ENCODE data around the gene FUCA2. TPM values are rescaled to one million over a fixed set of nuclear protein-coding genes. Genes with fewer than 3 reads are reported as not detected.
A peak's percentile ranks its signal among the peaks of the same experiment; 100 is the strongest.
"Not testable (repeated sequence)": the region's sequence is repeated elsewhere in the genome, so short reads cannot be mapped to it uniquely, and the experiment has no call there.

The FUCA2 gene
- total and polyA plus RNA-seq, 4 donors, result 27.4 to 55.0 (median 35.8) TPM

DNA sequence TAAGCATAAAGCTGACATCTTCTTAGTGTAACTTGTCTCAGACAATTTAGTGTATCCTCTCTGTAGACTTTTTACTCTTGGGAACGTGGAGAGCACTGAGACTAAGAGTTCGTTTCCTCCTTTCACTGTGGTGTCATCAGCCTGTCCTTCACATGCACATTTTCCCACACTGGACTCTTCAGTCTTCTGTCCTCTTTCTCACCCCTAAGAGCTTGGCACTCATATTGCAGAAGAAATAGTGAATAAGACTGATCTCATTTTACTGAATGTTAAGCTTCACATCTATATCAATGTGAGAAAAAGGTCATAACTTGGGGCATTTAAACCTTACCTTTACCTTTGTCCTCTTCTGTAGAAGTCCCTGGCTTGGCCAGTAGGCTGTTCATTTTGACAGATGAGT, 25.6 kb downstream of the FUCA2 start:
- no peaks in the 10 kb centered on the region for H3K4me1 ChIP-seq (ENCODE audit: control insufficient read depth, insufficient read depth, low read length)
- H3K36me3 ChIP-seq (ENCODE audit: control insufficient read depth, insufficient read depth, low read length), result no peaks in the 10 kb centered on the region
- no peaks in the 10 kb centered on the region for H3K27me3 ChIP-seq (ENCODE audit: control insufficient read depth, insufficient read depth, low read length)
- H3K27ac ChIP-seq (ENCODE audit: low read depth, low read length), result no peak overlapping the region
- no peaks in the 10 kb centered on the region for H3K9me3 ChIP-seq (ENCODE audit: control insufficient read depth, insufficient read depth, low read length)
- DNase-seq (ENCODE audit: low read depth in 4 of 6, low spot score in 6 of 6), result no peak
- no CpG with 5 or more reads among the region's 2 CpGs for WGBS (ENCODE audit: insufficient coverage)
- H3K4me3 ChIP-seq (ENCODE audit: low read depth, low read length), result no peak overlapping the region

DNA sequence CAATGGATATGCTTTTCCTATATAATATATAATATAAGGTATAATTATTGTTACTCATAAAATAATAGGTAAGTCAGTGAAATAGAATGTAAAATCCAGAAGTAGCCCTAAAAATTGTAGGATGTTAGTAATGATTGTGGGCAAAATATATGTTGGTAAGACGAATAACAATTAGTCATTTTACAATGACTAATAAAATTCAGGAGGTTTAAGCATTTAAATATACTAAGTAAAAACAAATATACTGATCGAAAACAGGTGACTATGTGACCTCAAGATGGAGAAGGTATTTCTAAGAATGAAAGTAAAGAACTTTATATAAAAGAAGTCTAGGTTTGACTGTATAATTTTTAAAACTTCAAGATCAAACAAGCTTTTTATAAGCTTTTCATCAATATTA, 28.9 kb downstream of the FUCA2 start:
- no peak for DNase-seq (ENCODE audit: low read depth in 4 of 6, low spot score in 6 of 6)
- Histone ChIP-seq H3K27ac (ENCODE audit: low read depth, low read length) (no peak overlapping the region), H3K27me3 (ENCODE audit: control insufficient read depth, insufficient read depth, low read length) (no peaks in the 10 kb centered on the region), H3K4me1 (ENCODE audit: control insufficient read depth, insufficient read depth, low read length) (no peaks in the 10 kb centered on the region), H3K9me3 (ENCODE audit: control insufficient read depth, insufficient read depth, low read length) (no peaks in the 10 kb centered on the region), H3K4me3 (ENCODE audit: low read depth, low read length) (no peak overlapping the region), H3K36me3 (ENCODE audit: control insufficient read depth, insufficient read depth, low read length) (peaks cover 4% of the 10 kb centered on the region)
- WGBS (ENCODE audit: insufficient coverage), result no CpG with 5 or more reads among the region's 2 CpGs

DNA sequence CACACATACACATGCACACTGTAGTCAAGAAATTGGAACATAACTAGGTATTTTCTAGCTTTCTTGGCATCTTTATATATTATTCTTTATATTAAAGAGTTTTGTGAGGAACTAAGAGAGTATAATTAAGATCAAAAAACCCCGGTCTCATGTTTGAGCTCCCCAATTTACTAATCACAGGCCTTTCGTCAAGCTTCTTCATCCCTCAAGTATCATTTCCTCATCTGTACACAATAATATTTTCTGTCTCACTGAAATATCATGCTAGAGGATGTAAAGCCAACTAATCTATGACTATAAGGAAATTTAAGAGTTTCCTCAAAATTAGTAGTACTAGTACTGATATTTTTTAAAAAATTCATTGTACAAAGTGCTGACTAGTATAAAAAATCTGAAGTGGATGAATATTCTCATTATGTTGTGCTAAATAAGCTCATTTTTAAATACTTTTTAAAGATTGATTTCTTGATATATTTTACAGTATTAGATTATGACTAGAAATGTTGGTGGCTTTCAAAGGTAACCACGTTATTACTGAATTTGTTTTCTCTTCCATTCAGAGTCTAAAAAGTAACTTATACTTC, 32.9 kb downstream of the FUCA2 start:
- Histone ChIP-seq H3K4me1 (ENCODE audit: control insufficient read depth, insufficient read depth, low read length) (no peaks in the 10 kb centered on the region), H3K4me3 (ENCODE audit: low read depth, low read length) (no peak overlapping the region), H3K9me3 (ENCODE audit: control insufficient read depth, insufficient read depth, low read length) (no peaks in the 10 kb centered on the region), H3K36me3 (ENCODE audit: control insufficient read depth, insufficient read depth, low read length) (peaks cover 16% of the 10 kb centered on the region), H3K27ac (ENCODE audit: low read depth, low read length) (no peak overlapping the region), H3K27me3 (ENCODE audit: control insufficient read depth, insufficient read depth, low read length) (no peaks in the 10 kb centered on the region)
- DNase-seq (ENCODE audit: low read depth in 4 of 6, low spot score in 6 of 6), result no peak
- WGBS (ENCODE audit: insufficient coverage), result no CpG with 5 or more reads among the region's 3 CpGs

DNA sequence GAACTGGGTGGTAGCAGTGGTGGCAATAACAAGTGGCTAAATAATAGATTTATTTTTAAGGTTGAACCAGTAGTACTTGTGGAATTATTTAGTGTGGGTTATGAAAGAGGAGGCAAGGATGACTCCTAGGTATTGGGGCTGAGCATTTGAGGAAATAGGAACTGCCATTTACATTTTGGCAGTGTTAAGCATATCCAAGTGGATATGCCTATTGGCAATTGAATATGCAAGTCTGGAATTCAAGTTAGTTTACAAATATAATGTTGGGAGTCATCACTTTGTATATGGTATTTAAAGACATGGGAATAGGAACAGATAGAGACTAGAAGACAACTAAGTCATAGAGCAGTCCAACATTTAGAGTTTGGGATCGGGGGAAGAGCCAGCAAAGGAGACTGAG, 35.0 kb downstream of the FUCA2 start:
- DNase-seq (ENCODE audit: low read depth in 4 of 6, low spot score in 6 of 6), result no peak
- H3K27me3 ChIP-seq (ENCODE audit: control insufficient read depth, insufficient read depth, low read length), result no peaks in the 10 kb centered on the region
- 75% methylated on average over 1 of the region's 1 CpG for WGBS (ENCODE audit: insufficient coverage)
- H3K4me1 ChIP-seq (ENCODE audit: control insufficient read depth, insufficient read depth, low read length), result no peaks in the 10 kb centered on the region
- H3K9me3 ChIP-seq (ENCODE audit: control insufficient read depth, insufficient read depth, low read length), result no peaks in the 10 kb centered on the region
- no peak overlapping the region for H3K27ac ChIP-seq (ENCODE audit: low read depth, low read length)
- H3K4me3 ChIP-seq (ENCODE audit: low read depth, low read length), result no peak overlapping the region
- H3K36me3 ChIP-seq (ENCODE audit: control insufficient read depth, insufficient read depth, low read length), result peaks cover 19% of the 10 kb centered on the region

DNA sequence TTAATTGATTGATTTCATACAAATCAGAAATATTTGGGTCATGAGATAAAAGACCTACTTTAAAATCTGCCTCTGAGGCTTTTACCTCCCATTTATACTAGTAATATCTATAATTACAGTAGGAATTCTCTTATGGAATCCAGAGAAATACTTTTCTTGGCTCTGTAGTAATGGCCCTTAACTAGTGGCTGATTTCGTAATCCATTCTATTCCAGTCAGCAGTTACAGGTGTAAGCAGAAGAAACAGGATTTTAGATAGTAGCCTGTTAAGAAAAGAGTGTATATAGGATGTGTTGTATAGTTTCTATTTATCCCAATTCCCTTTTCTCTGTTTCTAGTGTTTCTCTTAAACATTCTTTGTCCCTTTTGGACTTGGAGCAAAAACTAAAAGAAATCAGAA, 39.7 kb downstream of the FUCA2 start:
- no peak for DNase-seq (ENCODE audit: low read depth in 4 of 6, low spot score in 6 of 6)
- Histone ChIP-seq H3K27ac (ENCODE audit: low read depth, low read length) (no peak overlapping the region), H3K4me1 (ENCODE audit: control insufficient read depth, insufficient read depth, low read length) (no peaks in the 10 kb centered on the region), H3K9me3 (ENCODE audit: control insufficient read depth, insufficient read depth, low read length) (no peaks in the 10 kb centered on the region), H3K36me3 (ENCODE audit: control insufficient read depth, insufficient read depth, low read length) (peaks cover 15% of the 10 kb centered on the region), H3K4me3 (ENCODE audit: low read depth, low read length) (no peak overlapping the region), H3K27me3 (ENCODE audit: control insufficient read depth, insufficient read depth, low read length) (no peaks in the 10 kb centered on the region)
- no CpG with 5 or more reads among the region's 1 CpG for WGBS (ENCODE audit: insufficient coverage)

DNA sequence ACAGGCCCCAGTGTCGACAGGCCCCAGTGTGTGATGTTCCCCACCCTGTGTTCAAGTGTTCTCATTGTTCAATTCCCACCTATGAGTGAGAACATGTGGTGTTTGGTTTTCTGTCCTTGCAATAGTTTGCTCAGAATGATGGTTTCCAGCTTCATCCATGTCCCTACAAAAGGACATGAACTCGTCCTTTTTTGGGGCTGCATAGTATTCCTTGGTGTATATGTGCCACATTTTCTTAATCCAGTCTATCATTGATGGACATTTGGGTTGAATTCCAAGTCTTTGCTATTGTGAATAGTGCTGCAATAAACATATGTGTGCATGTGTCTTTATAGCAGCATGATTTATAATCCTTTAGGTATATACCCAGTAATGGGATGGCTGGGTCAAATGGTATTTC, 42.7 kb downstream of the FUCA2 start:
- not testable (repeated sequence) for H3K36me3 ChIP-seq (ENCODE audit: control insufficient read depth, insufficient read depth, low read length); H3K4me3 ChIP-seq (ENCODE audit: low read depth, low read length); H3K27me3 ChIP-seq (ENCODE audit: control insufficient read depth, insufficient read depth, low read length); H3K27ac ChIP-seq (ENCODE audit: low read depth, low read length); H3K4me1 ChIP-seq (ENCODE audit: control insufficient read depth, insufficient read depth, low read length); DNase-seq (ENCODE audit: low read depth in 4 of 6, low spot score in 6 of 6); H3K9me3 ChIP-seq (ENCODE audit: control insufficient read depth, insufficient read depth, low read length)
- WGBS (ENCODE audit: insufficient coverage), result no CpG with 5 or more reads among the region's 2 CpGs

DNA sequence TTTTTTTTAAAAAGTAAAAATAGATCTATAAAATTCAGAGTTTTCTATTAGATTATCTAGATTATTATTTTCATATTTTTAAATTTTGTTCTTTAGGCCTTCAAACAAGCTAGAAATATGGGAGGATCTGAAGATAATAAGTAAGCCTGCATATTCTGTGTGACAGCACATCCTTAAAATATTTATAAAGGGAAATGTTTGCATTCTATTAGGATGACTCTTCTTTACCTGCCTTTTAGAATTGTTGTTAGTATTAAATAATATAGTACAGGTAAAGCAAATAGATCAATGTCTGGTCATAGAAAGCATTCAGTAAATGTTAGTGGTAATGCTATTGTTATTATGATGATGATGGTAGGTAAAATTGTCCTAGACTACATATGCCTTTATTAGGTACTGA, 43.5 kb downstream of the FUCA2 start:
- H3K27me3 ChIP-seq (ENCODE audit: control insufficient read depth, insufficient read depth, low read length), result no peaks in the 10 kb centered on the region
- H3K4me1 ChIP-seq (ENCODE audit: control insufficient read depth, insufficient read depth, low read length), result no peaks in the 10 kb centered on the region
- H3K9me3 ChIP-seq (ENCODE audit: control insufficient read depth, insufficient read depth, low read length), result no peaks in the 10 kb centered on the region
- H3K27ac ChIP-seq (ENCODE audit: low read depth, low read length), result no peak overlapping the region
- DNase-seq (ENCODE audit: low read depth in 4 of 6, low spot score in 6 of 6), result no peak
- no peaks in the 10 kb centered on the region for H3K36me3 ChIP-seq (ENCODE audit: control insufficient read depth, insufficient read depth, low read length)
- no peak overlapping the region for H3K4me3 ChIP-seq (ENCODE audit: low read depth, low read length)

DNA sequence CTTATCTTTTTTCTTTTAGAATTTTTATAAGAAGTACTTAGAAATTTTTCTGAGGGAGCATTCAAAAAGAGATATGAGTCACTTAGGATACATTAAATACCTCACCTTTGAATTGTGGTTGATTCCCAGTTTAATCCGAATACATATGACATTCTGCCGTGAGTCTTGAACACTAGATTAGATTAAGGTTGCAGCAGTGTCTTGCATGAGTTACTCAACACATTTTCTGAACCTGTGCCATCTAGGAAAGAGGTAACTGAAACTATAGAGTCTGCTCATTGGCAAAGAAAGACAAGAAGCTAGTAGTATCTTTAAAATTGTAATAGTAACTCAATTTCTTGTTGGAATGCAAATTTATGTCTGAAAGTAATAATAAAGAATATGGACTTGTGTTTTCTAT, 46.0 kb downstream of the FUCA2 start:
- DNase-seq (ENCODE audit: low read depth in 4 of 6, low spot score in 6 of 6), result no peak
- H3K4me3 ChIP-seq (ENCODE audit: low read depth, low read length), result no peak overlapping the region
- WGBS (ENCODE audit: insufficient coverage), result no CpG with 5 or more reads among the region's 2 CpGs
- H3K36me3 ChIP-seq (ENCODE audit: control insufficient read depth, insufficient read depth, low read length), result peaks cover 7% of the 10 kb centered on the region
- no peaks in the 10 kb centered on the region for H3K9me3 ChIP-seq (ENCODE audit: control insufficient read depth, insufficient read depth, low read length)
- no peaks in the 10 kb centered on the region for H3K27me3 ChIP-seq (ENCODE audit: control insufficient read depth, insufficient read depth, low read length)
- H3K4me1 ChIP-seq (ENCODE audit: control insufficient read depth, insufficient read depth, low read length), result no peaks in the 10 kb centered on the region
- H3K27ac ChIP-seq (ENCODE audit: low read depth, low read length), result no peak overlapping the region

DNA sequence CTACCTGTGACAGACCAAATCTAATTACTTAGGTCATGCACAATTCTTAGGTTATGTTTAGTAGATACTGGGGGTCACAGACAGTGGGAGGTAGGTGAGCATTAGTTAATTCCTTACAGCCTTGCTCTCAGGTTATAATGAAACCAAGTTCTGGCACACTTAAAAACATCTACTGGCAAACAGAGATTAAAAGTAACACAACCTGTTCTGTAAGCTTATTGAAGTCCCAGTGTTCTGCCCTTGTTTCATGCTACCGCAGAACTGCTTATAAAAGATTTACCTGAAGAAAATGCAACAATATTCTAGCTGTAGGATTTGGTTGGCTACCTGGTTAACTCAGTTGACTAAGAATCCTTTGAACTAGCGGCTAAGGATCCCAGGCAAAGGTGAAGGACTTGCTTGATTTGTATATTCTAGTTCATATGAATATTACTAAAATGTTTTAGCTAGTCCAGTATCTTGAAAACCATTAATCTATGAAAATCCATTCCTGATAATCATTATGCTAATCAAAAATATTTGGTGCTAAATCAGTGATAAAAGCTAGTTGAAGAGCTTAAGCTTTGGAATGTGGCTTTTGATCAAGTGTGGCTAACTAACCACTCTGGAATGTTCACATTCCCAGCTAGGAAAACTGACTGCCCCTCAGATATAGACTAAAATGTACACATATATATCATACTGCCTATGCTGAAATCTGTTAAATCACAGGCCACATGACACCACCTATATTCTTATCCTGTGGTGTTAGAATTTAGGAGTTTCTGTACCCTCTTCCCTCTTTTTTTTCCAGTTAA, 53.8 kb downstream of the FUCA2 start:
- WGBS (ENCODE audit: insufficient coverage), result 83% methylated on average over 1 of the region's 2 CpGs
- Histone ChIP-seq H3K27me3 (ENCODE audit: control insufficient read depth, insufficient read depth, low read length) (no peaks in the 10 kb centered on the region), H3K9me3 (ENCODE audit: control insufficient read depth, insufficient read depth, low read length) (no peaks in the 10 kb centered on the region), H3K4me1 (ENCODE audit: control insufficient read depth, insufficient read depth, low read length) (no peaks in the 10 kb centered on the region), H3K27ac (ENCODE audit: low read depth, low read length) (no peak overlapping the region), H3K36me3 (ENCODE audit: control insufficient read depth, insufficient read depth, low read length) (peaks cover 7% of the 10 kb centered on the region), H3K4me3 (ENCODE audit: low read depth, low read length) (no peak overlapping the region)
- no peak for DNase-seq (ENCODE audit: low read depth in 4 of 6, low spot score in 6 of 6)

DNA sequence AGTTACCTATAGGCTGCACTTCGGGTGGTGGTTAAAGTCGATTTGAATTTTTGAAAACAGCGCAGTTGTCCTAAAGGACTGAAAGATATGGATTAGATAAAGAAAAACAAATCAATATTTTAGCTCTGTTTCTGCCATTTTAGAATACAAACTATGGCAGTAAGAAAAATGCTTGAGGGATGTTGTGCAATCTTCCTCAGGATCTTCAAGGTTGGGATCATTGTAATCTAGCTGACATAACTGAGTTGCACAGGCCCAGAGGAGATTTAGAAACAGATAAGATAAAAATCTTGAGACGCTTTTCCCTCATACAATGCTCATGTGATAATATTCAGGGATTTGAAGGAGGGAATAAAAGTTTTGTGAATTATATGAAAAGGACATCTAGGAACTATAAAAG, 60.0 kb downstream of the FUCA2 start:
- Histone ChIP-seq H3K36me3 (ENCODE audit: control insufficient read depth, insufficient read depth, low read length) (no peaks in the 10 kb centered on the region), H3K4me3 (ENCODE audit: low read depth, low read length) (peak overlapping the region; percentile 78), H3K27ac (ENCODE audit: low read depth, low read length) (no peak overlapping the region), H3K27me3 (ENCODE audit: control insufficient read depth, insufficient read depth, low read length) (no peaks in the 10 kb centered on the region), H3K4me1 (ENCODE audit: control insufficient read depth, insufficient read depth, low read length) (no peaks in the 10 kb centered on the region), H3K9me3 (ENCODE audit: control insufficient read depth, insufficient read depth, low read length) (no peaks in the 10 kb centered on the region)
- no peak for DNase-seq (ENCODE audit: low read depth in 4 of 6, low spot score in 6 of 6)
- no CpG with 5 or more reads among the region's 4 CpGs for WGBS (ENCODE audit: insufficient coverage)

All from spinal cord (tissue), 10 donors.